Tibial nerve (tissue), 4 donors: ENCODE measurements around the gene MIXL1. TPM values are rescaled to one million over a fixed set of nuclear protein-coding genes. Genes with fewer than 3 reads are reported as not detected.
"Not testable (repeated sequence)": the region's sequence is repeated elsewhere in the genome, so short reads cannot be mapped to it uniquely, and the experiment has no call there.

Experiments used
- DNase-seq, 2 donors: peaks; one replicate each; pipeline ENCODE4 v3.0.0-alpha.2; 2019; ENCODE audit warnings: low spot score in 2 of 2
- H3K27ac ChIP-seq, 4 donors: fragments of 200-600 bp; sonication (generic) in 3 of 4; one replicate each; pipeline ENCODE4 v1.5.1; 2017 to 2019; ENCODE audit warnings: mild to moderate bottlenecking in 1 of 4
- H3K27me3 ChIP-seq, 2 donors: fragments of 200-600 bp; sonication (generic) in 1 of 2; one replicate each; pipeline versions ENCODE4 v1.5.1 to v1.6.0; 2017 to 2019
- H3K36me3 ChIP-seq, 3 donors: fragments of 200-600 bp; sonication (generic); one replicate each; pipeline ENCODE4 v1.5.1; 2018 to 2019
- H3K4me1 ChIP-seq, 4 donors: fragments of 200-600 bp; sonication (generic) in 3 of 4; one replicate each; pipeline ENCODE4 v1.5.1; 2017 to 2019
- H3K4me3 ChIP-seq, 4 donors: fragments of 200-600 bp; sonication (generic) in 3 of 4; one replicate each; pipeline ENCODE4 v1.5.1; 2017 to 2019; ENCODE audit warnings: mild to moderate bottlenecking in 1 of 4, moderate library complexity in 1 of 4
- H3K9me3 ChIP-seq, 4 donors: fragments of 200-600 bp; sonication (generic) in 3 of 4; one replicate each; pipeline ENCODE4 v1.5.1; 2017 to 2019
- EP300 ChIP-seq, 2 donors: sonication (generic); formaldehyde crosslinking; IDR thresholded peaks; one replicate each; pipeline ENCODE4 v1.6.1; 2017; ENCODE audit warnings: antibody characterized with exemption in 2 of 2, mild to moderate bottlenecking in 1 of 2
- POLR2A ChIP-seq, 2 donors: fragments of 450-650 bp; IDR thresholded peaks; one replicate each; pipeline ENCODE4 v1.6.1; 2017; ENCODE audit warnings: antibody characterized with exemption in 2 of 2, mild to moderate bottlenecking in 2 of 2, moderate library complexity in 2 of 2
- WGBS, 2 donors: methylation state at CpG; one replicate each; pipeline ENCODE4 v1.1.5; 2018; 5-methylcytosine and 5-hydroxymethylcytosine counted together
- total RNA-seq, 4 donors: library from RNA; depleted of rRNA; stranded (reverse); fragments of >200 nt; gene quantifications; one replicate each; pipeline ENCODE4 v1.1.0, GENCODE V29; 2016
- TF ChIP-seq, protein P1 (sequence below), 5 experiments: fragments of 200-600 bp in 3 of 5; fragments of 450-650 bp in 2 of 5; sonication (generic) in 3 of 5; IDR thresholded peaks; one replicate each; pipeline ENCODE4 v1.5.1; 2016 to 2019; ENCODE audit warnings: antibody characterized with exemption in 5 of 5, mild to moderate bottlenecking in 3 of 5, moderate library complexity in 2 of 5

MIXL1 gene
- total RNA-seq, 4 donors from 2014 or later: not detected

DNA sequence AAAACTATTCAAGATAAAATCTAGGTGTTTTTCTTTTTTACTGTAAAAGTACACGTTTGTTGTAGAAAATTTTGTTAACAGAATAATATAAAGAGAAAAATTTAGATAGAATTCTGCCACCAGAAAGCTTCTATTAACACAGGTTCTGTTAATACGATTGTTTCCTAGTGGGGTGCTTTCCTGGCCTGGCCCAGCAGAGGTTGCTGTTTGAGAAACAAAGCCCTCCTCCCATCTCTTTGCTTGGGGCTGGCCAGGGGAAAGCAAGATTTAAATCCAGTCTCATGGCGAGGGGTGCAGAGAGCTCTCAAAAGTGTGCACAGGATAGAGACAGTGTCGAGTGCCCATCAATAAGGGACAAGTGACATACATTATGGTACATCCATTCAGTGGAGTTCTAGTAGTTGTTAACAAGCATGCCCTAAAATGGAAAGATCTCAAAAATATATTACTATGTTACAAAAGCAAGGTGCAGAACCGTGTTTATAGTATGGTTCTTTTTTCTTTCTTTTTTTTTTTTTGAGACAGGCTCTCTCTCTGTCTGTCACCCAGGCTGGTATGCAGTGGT is 22.4 kb upstream of the MIXL1 start:
- TF ChIP-seq POLR2A (IDR thresholded peaks at IDR 0.05) (no peak), EP300 (IDR thresholded peaks at IDR 0.05) (no peak)
- TF ChIP-seq, protein P1, sequence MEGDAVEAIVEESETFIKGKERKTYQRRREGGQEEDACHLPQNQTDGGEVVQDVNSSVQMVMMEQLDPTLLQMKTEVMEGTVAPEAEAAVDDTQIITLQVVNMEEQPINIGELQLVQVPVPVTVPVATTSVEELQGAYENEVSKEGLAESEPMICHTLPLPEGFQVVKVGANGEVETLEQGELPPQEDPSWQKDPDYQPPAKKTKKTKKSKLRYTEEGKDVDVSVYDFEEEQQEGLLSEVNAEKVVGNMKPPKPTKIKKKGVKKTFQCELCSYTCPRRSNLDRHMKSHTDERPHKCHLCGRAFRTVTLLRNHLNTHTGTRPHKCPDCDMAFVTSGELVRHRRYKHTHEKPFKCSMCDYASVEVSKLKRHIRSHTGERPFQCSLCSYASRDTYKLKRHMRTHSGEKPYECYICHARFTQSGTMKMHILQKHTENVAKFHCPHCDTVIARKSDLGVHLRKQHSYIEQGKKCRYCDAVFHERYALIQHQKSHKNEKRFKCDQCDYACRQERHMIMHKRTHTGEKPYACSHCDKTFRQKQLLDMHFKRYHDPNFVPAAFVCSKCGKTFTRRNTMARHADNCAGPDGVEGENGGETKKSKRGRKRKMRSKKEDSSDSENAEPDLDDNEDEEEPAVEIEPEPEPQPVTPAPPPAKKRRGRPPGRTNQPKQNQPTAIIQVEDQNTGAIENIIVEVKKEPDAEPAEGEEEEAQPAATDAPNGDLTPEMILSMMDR (IDR thresholded peaks at IDR 0.05): no peak
- no peak for DNase-seq
- no peaks in the 10 kb centered on the region for H3K9me3 ChIP-seq
- H3K36me3 ChIP-seq: no peaks in the 10 kb centered on the region
- no peaks in the 10 kb centered on the region for H3K27me3 ChIP-seq
- no peak overlapping the region for H3K27ac ChIP-seq
- 50 to 60% methylated on average over 5 of the region's 5 CpGs for WGBS, 2 donors
- peaks cover 0 to 5% (median 0%) of the 10 kb centered on the region in 4 donors for H3K4me1 ChIP-seq
- no peak overlapping the region for H3K4me3 ChIP-seq

DNA sequence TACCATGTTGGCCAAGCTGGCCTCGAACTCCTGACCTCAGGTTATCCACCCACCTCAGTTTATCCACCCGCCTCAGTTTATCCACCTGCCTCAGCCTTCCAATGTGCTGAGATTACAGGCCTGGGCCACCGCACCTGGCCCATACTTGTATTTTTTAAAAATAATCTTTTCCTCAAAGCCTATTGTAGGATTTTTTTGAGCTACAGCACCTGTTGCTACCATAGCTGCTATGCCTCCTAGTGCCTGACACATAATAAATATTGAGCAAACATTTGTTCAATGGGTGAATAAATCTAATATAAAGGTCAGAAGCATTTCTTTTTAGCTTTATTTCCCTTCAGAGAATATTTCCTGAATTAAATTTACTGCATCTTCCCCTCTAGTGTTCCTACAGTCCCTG is 21.2 kb upstream of the MIXL1 start:
- WGBS, 2 donors: 88 to 96% methylated on average over 3 of the region's 3 CpGs
- Histone ChIP-seq H3K36me3 (no peaks in the 10 kb centered on the region), H3K27ac (no peak overlapping the region), H3K4me3 (no peak overlapping the region), H3K9me3 (no peaks in the 10 kb centered on the region), H3K27me3 (no peaks in the 10 kb centered on the region), H3K4me1 (no peaks in the 10 kb centered on the region)
- TF ChIP-seq EP300 (IDR thresholded peaks at IDR 0.05) (no peak), POLR2A (IDR thresholded peaks at IDR 0.05) (no peak)
- TF ChIP-seq, protein P1 (IDR thresholded peaks at IDR 0.05): no peak
- DNase-seq: no peak

DNA sequence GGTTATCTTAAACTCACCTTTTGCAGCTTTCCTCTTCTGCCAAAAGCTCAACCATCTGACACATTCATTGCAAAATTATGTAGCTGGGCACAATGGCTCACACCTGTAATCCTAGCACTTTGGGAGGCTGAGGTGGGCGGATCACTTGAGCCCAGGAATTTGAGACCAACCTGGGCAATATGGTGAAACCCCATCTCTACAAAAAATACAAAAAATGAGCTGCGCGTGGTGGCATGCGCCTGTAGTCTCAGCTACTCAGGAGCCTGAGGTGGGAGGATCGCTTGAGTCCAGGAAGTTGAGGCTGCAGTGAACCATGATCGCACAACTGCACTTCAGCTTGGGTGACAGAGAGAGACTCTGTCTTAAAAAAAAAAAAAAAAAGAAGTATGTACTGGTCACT is 20.8 kb upstream of the MIXL1 start:
- 86 to 93% methylated on average over 6 of the region's 6 CpGs for WGBS, 2 donors
- H3K4me3 ChIP-seq, H3K36me3 ChIP-seq, H3K9me3 ChIP-seq, H3K27me3 ChIP-seq, DNase-seq, H3K27ac ChIP-seq, H3K4me1 ChIP-seq: not testable (repeated sequence)

DNA sequence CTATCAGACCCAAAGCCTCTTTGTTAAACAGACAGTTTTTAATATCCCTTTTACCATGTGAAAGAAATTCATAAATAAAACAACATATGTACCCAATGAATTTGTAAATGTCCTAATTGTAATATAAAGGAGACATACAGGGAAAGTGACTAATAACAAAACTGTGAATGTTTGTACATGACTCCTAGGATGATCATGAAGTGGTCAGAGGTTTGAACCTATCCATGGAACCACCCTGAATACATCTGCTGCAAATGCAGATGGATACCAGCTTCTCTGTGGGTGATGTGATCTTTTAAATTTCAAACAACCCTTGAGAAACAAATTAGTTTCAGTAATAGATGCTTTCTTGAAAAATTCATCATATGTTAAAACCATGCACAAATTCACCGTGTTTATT is 20.2 kb upstream of the MIXL1 start:
- Histone ChIP-seq H3K4me1 (no peaks in the 10 kb centered on the region), H3K27me3 (no peaks in the 10 kb centered on the region), H3K9me3 (no peaks in the 10 kb centered on the region), H3K27ac (no peak overlapping the region), H3K36me3 (no peaks in the 10 kb centered on the region), H3K4me3 (no peak overlapping the region)
- no peak for TF ChIP-seq EP300 (IDR thresholded peaks at IDR 0.05)
- no peak for TF ChIP-seq POLR2A (IDR thresholded peaks at IDR 0.05)
- TF ChIP-seq, protein P1 (IDR thresholded peaks at IDR 0.05): no peak
- no peak for DNase-seq
- 70 to 86% methylated on average over 1 of the region's 1 CpG for WGBS, 2 donors

DNA sequence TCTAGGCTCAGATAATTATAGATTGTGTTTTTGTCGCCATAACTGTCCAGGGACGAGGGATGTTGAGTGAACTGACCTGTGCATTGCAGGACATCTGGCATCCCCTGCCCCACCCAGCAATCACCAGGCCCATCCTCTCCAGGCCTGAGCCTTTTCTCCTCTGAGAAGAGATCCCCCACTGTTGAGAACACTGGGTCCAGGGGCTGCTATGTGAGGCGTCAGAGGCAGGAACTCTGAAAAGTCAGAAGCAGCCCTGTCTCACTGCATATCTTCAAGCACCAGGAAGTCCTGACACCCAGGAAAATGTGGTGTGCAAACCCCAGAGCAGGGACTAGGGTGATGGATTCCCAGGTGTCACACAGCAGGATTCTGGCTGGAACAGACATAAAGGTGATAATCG is 19.8 kb upstream of the MIXL1 start:
- Histone ChIP-seq H3K27me3 (no peaks in the 10 kb centered on the region), H3K27ac (no peak overlapping the region), H3K36me3 (no peaks in the 10 kb centered on the region), H3K9me3 (no peaks in the 10 kb centered on the region), H3K4me1 (no peaks in the 10 kb centered on the region), H3K4me3 (no peak overlapping the region)
- no peak for DNase-seq
- TF ChIP-seq EP300 (IDR thresholded peaks at IDR 0.05) (no peak), POLR2A (IDR thresholded peaks at IDR 0.05) (no peak)
- TF ChIP-seq, protein P1 (IDR thresholded peaks at IDR 0.05): no peak
- WGBS, 2 donors: 78 to 83% methylated on average over 4 of the region's 4 CpGs

DNA sequence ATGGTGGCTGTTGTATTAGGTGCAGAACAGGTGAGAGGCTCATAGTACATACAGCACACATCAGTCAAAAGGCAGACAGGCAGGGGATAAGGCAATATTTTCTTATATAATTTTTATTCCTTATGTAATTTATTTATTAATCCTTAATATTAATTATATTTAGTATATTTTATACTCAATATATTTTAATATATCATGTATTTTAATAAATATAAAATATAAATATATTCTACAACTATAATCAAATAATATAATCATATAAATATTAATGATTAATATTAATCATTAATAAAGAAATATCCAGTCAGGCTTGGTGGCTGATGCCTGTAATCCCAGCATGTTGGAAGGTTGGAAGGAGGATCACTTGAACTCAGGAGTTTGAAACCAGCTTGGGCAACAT is 19.3 kb upstream of the MIXL1 start:
- no peak overlapping the region for H3K4me3 ChIP-seq
- no peaks in the 10 kb centered on the region for H3K27me3 ChIP-seq
- H3K27ac ChIP-seq: no peak overlapping the region
- H3K4me1 ChIP-seq: no peaks in the 10 kb centered on the region
- TF ChIP-seq, protein P1 (IDR thresholded peaks at IDR 0.05): no peak
- TF ChIP-seq POLR2A (IDR thresholded peaks at IDR 0.05) (no peak), EP300 (IDR thresholded peaks at IDR 0.05) (no peak)
- no peaks in the 10 kb centered on the region for H3K9me3 ChIP-seq
- no peaks in the 10 kb centered on the region for H3K36me3 ChIP-seq
- DNase-seq: no peak
